Loucy (cell line): ENCODE data around the gene WWOX.

ENCODE experiments used
- EZH2phosphoT487 ChIP-seq: fragments of 200-600 bp; IDR thresholded peaks from 2 replicates; pipeline ENCODE4 v1.6.1; 2018; ENCODE audit warnings: antibody characterized with exemption, mild to moderate bottlenecking, moderate library complexity, borderline replicate concordance
- TF ChIP-seq, protein P1 (sequence below): fragments of 200-600 bp; sonication (generic); conservative IDR thresholded peaks from 2 replicates; pipeline ENCODE4 v1.5.1; 2014; ENCODE audit warnings: mild to moderate bottlenecking, antibody characterized with exemption, low read length

DNA sequence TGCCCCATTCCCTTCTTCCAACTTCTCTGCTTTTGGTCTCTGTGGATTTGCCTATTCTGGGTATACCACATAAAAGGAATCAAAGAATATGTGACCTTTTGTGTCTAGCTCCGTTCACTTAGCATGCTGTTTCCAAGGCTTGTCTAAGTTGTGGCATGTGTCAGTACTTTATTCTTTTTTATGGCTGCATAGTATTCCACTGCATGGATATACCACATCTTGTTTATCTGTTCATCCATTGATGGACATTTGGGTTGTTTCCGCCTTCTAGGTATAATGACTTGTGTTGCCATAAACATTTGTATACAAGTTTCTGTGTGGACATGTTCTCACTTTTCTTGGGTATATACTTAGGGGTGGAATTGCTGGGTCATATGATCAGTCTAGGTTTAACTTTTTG lies 1068.4 kb downstream of the WWOX start:
- TF ChIP-seq, protein P1, sequence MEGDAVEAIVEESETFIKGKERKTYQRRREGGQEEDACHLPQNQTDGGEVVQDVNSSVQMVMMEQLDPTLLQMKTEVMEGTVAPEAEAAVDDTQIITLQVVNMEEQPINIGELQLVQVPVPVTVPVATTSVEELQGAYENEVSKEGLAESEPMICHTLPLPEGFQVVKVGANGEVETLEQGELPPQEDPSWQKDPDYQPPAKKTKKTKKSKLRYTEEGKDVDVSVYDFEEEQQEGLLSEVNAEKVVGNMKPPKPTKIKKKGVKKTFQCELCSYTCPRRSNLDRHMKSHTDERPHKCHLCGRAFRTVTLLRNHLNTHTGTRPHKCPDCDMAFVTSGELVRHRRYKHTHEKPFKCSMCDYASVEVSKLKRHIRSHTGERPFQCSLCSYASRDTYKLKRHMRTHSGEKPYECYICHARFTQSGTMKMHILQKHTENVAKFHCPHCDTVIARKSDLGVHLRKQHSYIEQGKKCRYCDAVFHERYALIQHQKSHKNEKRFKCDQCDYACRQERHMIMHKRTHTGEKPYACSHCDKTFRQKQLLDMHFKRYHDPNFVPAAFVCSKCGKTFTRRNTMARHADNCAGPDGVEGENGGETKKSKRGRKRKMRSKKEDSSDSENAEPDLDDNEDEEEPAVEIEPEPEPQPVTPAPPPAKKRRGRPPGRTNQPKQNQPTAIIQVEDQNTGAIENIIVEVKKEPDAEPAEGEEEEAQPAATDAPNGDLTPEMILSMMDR, result no peak
- no peak for TF ChIP-seq EZH2phosphoT487
